Lung (tissue), 12 donors: ENCODE measurements around the gene ABCC4. TPM values are rescaled to one million over a fixed set of nuclear protein-coding genes. Genes with fewer than 3 reads are reported as not detected.

Experiments used
- ATAC-seq: fragments of 200-7000 bp; cut with Tn5 transposase; one replicate; pipeline ENCODE4 v1.9.1; 2020; ENCODE audit warnings: moderate number of reproducible peaks; ENCODE audit not compliant: insufficient read depth, low FRiP score
- DNase-seq, 3 donors: peaks; one replicate each; pipeline ENCODE4 v3.0.0-alpha.2; 2013 to 2017
- H3K27ac ChIP-seq, 2 donors: one replicate each; pipeline ENCODE4 v1.5.1; 2013; ENCODE audit warnings: mild to moderate bottlenecking in 2 of 2, moderate library complexity in 2 of 2, control low read depth in 1 of 2, inconsistent platforms in 1 of 2, low read depth in 1 of 2, low read length in 1 of 2
- H3K27me3 ChIP-seq, 3 donors: one replicate each; pipeline ENCODE4 v1.5.1; 2013; ENCODE audit warnings: low read length in 2 of 3; ENCODE audit not compliant: control insufficient read depth in 3 of 3, insufficient read depth in 3 of 3
- H3K36me3 ChIP-seq, 4 donors: one replicate each; pipeline ENCODE4 v1.5.1; 2013; ENCODE audit warnings: low read length in 4 of 4, mild to moderate bottlenecking in 1 of 4, moderate library complexity in 1 of 4; ENCODE audit not compliant: control insufficient read depth in 4 of 4, insufficient read depth in 4 of 4
- H3K4me1 ChIP-seq, 5 donors: one replicate each; pipeline ENCODE4 v1.5.1; 2013; ENCODE audit warnings: low read length in 5 of 5, mild to moderate bottlenecking in 2 of 5, moderate library complexity in 1 of 5; ENCODE audit not compliant: control insufficient read depth in 5 of 5, insufficient read depth in 5 of 5
- H3K4me3 ChIP-seq: one replicate; pipeline ENCODE4 v1.5.1; 2013; ENCODE audit warnings: mild to moderate bottlenecking, control low read depth, moderate library complexity
- H3K9ac ChIP-seq, 2 donors: one replicate each; pipeline ENCODE4 v1.5.1; 2013; ENCODE audit warnings: low read length in 2 of 2, control low read depth in 1 of 2; ENCODE audit not compliant: insufficient read depth in 1 of 2
- H3K9me3 ChIP-seq, 4 donors: one replicate each; pipeline ENCODE4 v1.5.1; 2013; ENCODE audit warnings: low read length in 3 of 4, mild to moderate bottlenecking in 1 of 4, moderate library complexity in 1 of 4; ENCODE audit not compliant: control insufficient read depth in 4 of 4, insufficient read depth in 3 of 4
- CTCF ChIP-seq: IDR thresholded peaks from 2 replicates; pipeline ENCODE4 v1.5.1; 2012; ENCODE audit warnings: mild to moderate bottlenecking; ENCODE audit errors: control extremely low read depth, extremely low read depth
- WGBS, 2 donors: extraction: QIAGEN DNeasy Blood & Tissue Kit; methylation state at CpG; one replicate each; pipeline ENCODE4 v1.1.7; 2013; 5-methylcytosine and 5-hydroxymethylcytosine counted together
- polyA plus RNA-seq, 2 donors: library from polyadenylated mRNA; stranded (reverse); fragments of 200-250 nt; gene quantifications; one replicate each; pipeline ENCODE4 v1.2.1, GENCODE V29; 2013
- total RNA-seq, 2 donors: library from RNA; depleted of rRNA in 1 of 2; stranded (reverse); fragments of >200 nt in 1 of 2; gene quantifications; one replicate each; pipeline ENCODE4 v1.2.1, GENCODE V29; 2014 to 2021
- donor health status: control.
- donor health status: control.
- donor health status: Bipolar disorder and iron deficiency.
- donor health status: healthy.
- donor health status: DM: yes; HTN: yes; CAD: no.

The ABCC4 gene
- total and polyA plus RNA-seq, 4 donors: 7.1 to 38.7 (median 20.6) TPM

DNA sequence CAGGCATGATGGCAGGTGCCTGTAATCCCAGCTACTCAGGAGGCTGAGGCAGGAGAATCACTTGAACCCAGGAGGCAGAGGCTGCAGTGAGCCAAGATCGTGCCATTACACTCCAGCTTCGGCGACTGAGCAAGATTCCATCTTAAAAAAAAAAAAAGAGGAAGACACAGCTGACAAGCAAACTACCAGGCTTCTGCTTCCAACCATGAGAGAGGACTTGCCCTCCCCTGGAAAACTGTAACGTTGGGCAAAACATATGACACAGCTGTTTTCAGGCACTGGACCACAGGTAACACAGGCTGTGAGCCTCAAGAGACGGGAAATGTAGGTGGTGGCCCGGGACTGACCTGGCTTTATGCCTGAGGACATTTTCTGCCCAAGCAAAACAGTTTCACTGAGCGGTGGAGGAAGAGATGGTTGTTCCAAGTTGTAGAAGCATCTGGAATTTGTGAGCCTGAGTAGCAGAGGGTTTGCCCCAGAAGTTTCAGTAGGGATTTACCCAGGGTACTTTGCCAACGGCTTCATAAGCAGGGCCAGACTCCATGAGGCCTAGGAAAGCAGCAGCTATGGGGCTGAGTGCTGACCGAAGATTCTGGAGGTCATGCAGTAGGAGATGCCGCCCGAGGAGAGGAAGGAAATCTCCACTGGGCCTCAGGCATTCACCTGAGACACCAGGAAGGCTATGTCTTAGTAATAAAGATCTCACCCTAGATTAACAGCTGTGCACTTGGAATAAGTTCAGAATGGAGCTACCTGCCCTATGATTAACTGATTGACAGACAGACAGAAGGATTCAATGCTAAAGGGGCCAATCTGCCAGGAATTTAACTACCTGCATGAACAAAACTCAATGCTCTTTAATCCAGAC is 88.0 kb downstream of the ABCC4 start:
- TF ChIP-seq CTCF: no peak
- no peak overlapping the region for H3K4me3 ChIP-seq
- H3K9me3 ChIP-seq: no peaks in the 10 kb centered on the region
- ATAC-seq (no peak), DNase-seq (no peak)
- no peak overlapping the region for H3K9ac ChIP-seq
- peaks cover 0 to 4% (median 2%) of the 10 kb centered on the region in 4 donors for H3K36me3 ChIP-seq
- WGBS, 2 donors: 44 to 65% methylated on average over 11 of the region's 11 CpGs
- peak overlapping the region in 1 of 2 donors; percentile 0 for H3K27ac ChIP-seq
- H3K4me1 ChIP-seq: peaks cover 0 to 4% (median 0%) of the 10 kb centered on the region in 5 donors
- no peaks in the 10 kb centered on the region for H3K27me3 ChIP-seq

DNA sequence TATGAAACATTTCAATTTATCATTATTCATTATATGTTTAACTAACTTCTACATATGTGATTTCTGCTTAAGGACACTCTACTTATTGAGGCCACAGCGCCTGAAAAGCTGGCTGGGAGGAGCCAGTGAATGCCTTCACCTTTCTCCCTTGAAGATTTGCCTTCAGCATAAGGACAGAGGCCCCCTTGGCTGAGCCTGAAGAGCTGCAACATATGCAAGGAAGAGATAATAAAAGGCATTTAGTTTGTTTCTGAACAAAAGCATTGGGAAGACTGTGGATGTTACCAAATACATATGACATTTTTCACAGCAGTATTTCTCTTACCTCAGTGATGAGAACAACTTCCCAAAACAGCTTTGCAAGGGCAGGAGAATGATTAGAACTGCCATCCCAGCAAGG is 92.1 kb downstream of the ABCC4 start:
- no peak overlapping the region for H3K27ac ChIP-seq
- H3K9me3 ChIP-seq: no peaks in the 10 kb centered on the region
- peaks cover 0 to 5% (median 2%) of the 10 kb centered on the region in 4 donors for H3K36me3 ChIP-seq
- WGBS, 2 donors: 95 to 97% methylated on average over 1 of the region's 1 CpG
- no peak for TF ChIP-seq CTCF
- no peak for ATAC-seq
- no peak overlapping the region for H3K4me3 ChIP-seq
- DNase-seq: no peak
- no peaks in the 10 kb centered on the region for H3K27me3 ChIP-seq
- no peak overlapping the region for H3K9ac ChIP-seq
- peaks cover 0 to 4% (median 0%) of the 10 kb centered on the region in 5 donors for H3K4me1 ChIP-seq

DNA sequence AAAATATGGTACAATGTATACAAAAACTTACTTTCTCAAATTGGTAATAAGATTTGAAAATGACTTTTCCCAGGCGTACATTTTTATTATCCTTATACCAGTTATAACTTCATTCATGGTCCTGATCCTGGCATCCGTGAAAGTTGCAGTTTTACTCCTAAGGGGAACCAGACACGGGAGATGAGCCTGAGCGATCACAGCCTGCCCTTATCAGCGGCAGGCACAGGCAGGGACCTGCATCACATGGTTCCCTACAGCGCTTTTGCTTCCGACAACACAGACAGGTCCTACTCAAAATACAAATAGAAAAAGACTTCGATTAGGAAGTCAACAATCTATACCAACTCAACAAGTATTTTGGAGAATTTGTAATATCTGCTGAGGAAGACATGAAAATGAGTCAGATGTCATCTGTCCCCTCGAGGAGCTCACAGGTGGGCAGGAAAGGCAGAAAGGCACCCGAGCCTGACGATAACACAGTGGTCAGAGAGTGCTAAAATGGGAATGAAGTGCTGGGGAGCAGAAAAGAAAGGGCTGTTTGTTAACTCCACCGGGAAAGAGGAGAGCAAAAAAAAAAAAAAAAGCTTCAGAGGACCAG is 93.4 kb downstream of the ABCC4 start:
- WGBS, 2 donors: 76 to 84% methylated on average over 12 of the region's 12 CpGs
- H3K36me3 ChIP-seq: peaks cover 0 to 11% (median 2%) of the 10 kb centered on the region in 4 donors
- ATAC-seq: no peak
- H3K9ac ChIP-seq: no peak overlapping the region
- TF ChIP-seq CTCF: no peak
- no peaks in the 10 kb centered on the region for H3K9me3 ChIP-seq
- H3K4me1 ChIP-seq: no peaks in the 10 kb centered on the region
- no peak for DNase-seq
- H3K27me3 ChIP-seq: no peaks in the 10 kb centered on the region
- H3K27ac ChIP-seq: no peak overlapping the region
- no peak overlapping the region for H3K4me3 ChIP-seq
